WERI-Rb-1 (cell line): ENCODE measurements around the gene ATP2B2.

ENCODE experiments used
- DNase-seq: peaks from one replicate; pipeline ENCODE4 v3.0.0-alpha.2; 2020
- H3K27ac ChIP-seq: fragments of 250-450 bp; sonication (Bioruptor Pico); 2 replicates; pipeline ENCODE4 v1.5.1; 2020; ENCODE audit warnings: mild to moderate bottlenecking, moderate library complexity
- H3K27me3 ChIP-seq: fragments of 250-450 bp; sonication (Bioruptor Pico); 2 replicates; pipeline ENCODE4 v1.5.1; 2021; ENCODE audit warnings: mild to moderate bottlenecking, low read depth, moderate library complexity; ENCODE audit not compliant: insufficient read depth, severe bottlenecking
- H3K36me3 ChIP-seq: fragments of 250-450 bp; sonication (Bioruptor Pico); 2 replicates; pipeline ENCODE4 v1.5.1; 2020; ENCODE audit warnings: mild to moderate bottlenecking, moderate library complexity
- H3K4me3 ChIP-seq: 2 replicates; pipeline ENCODE4 v1.5.1; 2011; ENCODE audit warnings: low read depth, mild to moderate bottlenecking, control low read depth, low read length
- H3K9me3 ChIP-seq: fragments of 250-450 bp; sonication (Bioruptor Pico); 2 replicates; pipeline ENCODE4 v1.5.1; 2021; ENCODE audit warnings: mild to moderate bottlenecking, moderate library complexity; ENCODE audit not compliant: severe bottlenecking
- CTCF ChIP-seq: IDR thresholded peaks from 2 replicates; pipeline ENCODE4 v1.5.1; 2011; ENCODE audit warnings: low read depth, mild to moderate bottlenecking, control low read depth, inconsistent platforms, low read length

Gene ATP2B2

GRCh38 chr3:10522646-10523303 is 17.4 kb upstream of the ATP2B2 start:
- H3K9me3 ChIP-seq = no peaks in the 10 kb centered on the region
- no peak for DNase-seq
- no peak for TF ChIP-seq CTCF
- no peaks in the 10 kb centered on the region for H3K27me3 ChIP-seq
- H3K4me3 ChIP-seq = no peak overlapping the region
- H3K36me3 ChIP-seq = no peaks in the 10 kb centered on the region
- H3K27ac ChIP-seq = no peak overlapping the region

- Histone ChIP-seq H3K27ac (no peak overlapping the region), H3K9me3 (no peaks in the 10 kb centered on the region), H3K4me3 (no peak overlapping the region), H3K36me3 (no peaks in the 10 kb centered on the region), H3K27me3 (no peaks in the 10 kb centered on the region)
- no peak for TF ChIP-seq CTCF
- DNase-seq = no peak
Observed at GRCh38 chr3:10521772-10522441, 16.5 kb upstream of the ATP2B2 start.

- Histone ChIP-seq H3K9me3 (no peaks in the 10 kb centered on the region), H3K4me3 (no peak overlapping the region), H3K36me3 (no peaks in the 10 kb centered on the region), H3K27ac (no peak overlapping the region), H3K27me3 (no peaks in the 10 kb centered on the region)
- no peak for DNase-seq
- TF ChIP-seq CTCF = no peak
Observed at GRCh38 chr3:10520072-10520471, 14.7 kb upstream of the ATP2B2 start.

GRCh38 chr3:10519236-10519635 is 13.8 kb upstream of the ATP2B2 start:
- Histone ChIP-seq H3K27me3 (no peaks in the 10 kb centered on the region), H3K9me3 (no peaks in the 10 kb centered on the region), H3K27ac (no peak overlapping the region), H3K4me3 (no peak overlapping the region), H3K36me3 (no peaks in the 10 kb centered on the region)
- no peak for DNase-seq
- TF ChIP-seq CTCF = no peak

- DNase-seq = no peak
- H3K36me3 ChIP-seq = no peaks in the 10 kb centered on the region
- no peak for TF ChIP-seq CTCF
Observed at GRCh38 chr3:10518506-10519150, 13.2 kb upstream of the ATP2B2 start.

More at GRCh38 chr3:10518506-10519150, 13.2 kb upstream of the ATP2B2 start:
- no peak overlapping the region for H3K4me3 ChIP-seq
- no peak overlapping the region for H3K27ac ChIP-seq
- no peaks in the 10 kb centered on the region for H3K9me3 ChIP-seq
- H3K27me3 ChIP-seq = no peaks in the 10 kb centered on the region
